Stimulated activated CD8-positive, alpha-beta memory T cell treated with anti-CD3 and anti-CD28 coated beads, Interleukin-2, amount 100 ng/mL, for 1 hour (primary cell): Measurements from ENCODE around the gene PHOX2B.
"Not testable (repeated sequence)": the region's sequence is repeated elsewhere in the genome, so short reads cannot be mapped to it uniquely, and the experiment has no call there.

Source experiments
- DNase-seq, 2 donors: peaks; one replicate each; pipeline ENCODE4 v3.0.0-alpha.2; 2020; ENCODE audit warnings: low read depth in 2 of 2

Gene PHOX2B

GRCh38 chr4:41712425-41712824 is 36.1 kb downstream of the PHOX2B start:
- no peak for DNase-seq

- not testable (repeated sequence) for DNase-seq
Observed at GRCh38 chr4:41711654-41712053, 36.9 kb downstream of the PHOX2B start.

GRCh38 chr4:41709844-41710481 is 38.6 kb downstream of the PHOX2B start:
- no peak for DNase-seq

GRCh38 chr4:41703785-41704184 is 44.7 kb downstream of the PHOX2B start:
- DNase-seq: no peak

GRCh38 chr4:41702770-41703169 is 45.8 kb downstream of the PHOX2B start:
- no peak for DNase-seq

- DNase-seq: no peak
Observed at GRCh38 chr4:41701983-41702382, 46.5 kb downstream of the PHOX2B start.

- DNase-seq: no peak
Observed at GRCh38 chr4:41696763-41697162, 51.8 kb downstream of the PHOX2B start.

- DNase-seq: no peak
Observed at GRCh38 chr4:41696131-41696530, 52.4 kb downstream of the PHOX2B start.
